ENCODE results near the gene ERBB4. TPM values are rescaled to one million over a fixed set of nuclear protein-coding genes. Genes with fewer than 3 reads are reported as not detected.

ERBB4 gene
- total RNA-seq, 2 experiments from 2014 or later, result not detected

DNA sequence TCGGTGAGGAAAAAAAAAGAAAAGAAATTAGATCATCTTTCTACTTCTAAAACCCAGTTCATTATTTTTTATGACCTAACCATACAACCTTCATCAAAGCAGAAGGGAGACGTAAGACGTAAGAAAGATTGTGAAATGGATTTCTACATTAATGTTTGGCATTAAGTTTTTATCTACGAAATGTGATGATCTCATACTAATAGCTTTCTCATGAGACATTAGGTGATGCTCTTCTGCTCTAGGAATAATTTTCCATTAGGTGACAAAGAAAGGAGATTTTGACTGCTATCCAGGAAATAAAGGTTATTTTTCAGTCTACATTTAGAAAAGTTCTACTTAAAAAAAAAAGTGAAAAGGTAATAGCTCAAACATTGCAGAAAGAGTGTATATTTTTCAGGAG is 748.6 kb downstream of the ERBB4 start:
- CTCF ChIA-PET (ENCODE audit: unreplicated experiment), result no interaction called here
- Histone ChIP-seq H3K36me3 (ENCODE audit: insufficient read depth, low read length) (no peaks in the 10 kb centered on the region), H3K79me2 (ENCODE audit: insufficient read depth, low read depth, low read length) (no peaks in the 10 kb centered on the region), H3K27ac (ENCODE audit: low read depth, low read length, poor library complexity, severe bottlenecking) (no peak overlapping the region), H3K9me3 (ENCODE audit: low read length) (no peaks in the 10 kb centered on the region), H3K4me1 (ENCODE audit: insufficient read depth, low read length, poor library complexity, severe bottlenecking) (no peaks in the 10 kb centered on the region), H4K20me1 (ENCODE audit: insufficient read depth, low read length) (no peaks in the 10 kb centered on the region), H3K4me2 (ENCODE audit: low read length) (no peak overlapping the region), H3K9me2 (ENCODE audit: insufficient read depth, low read length) (no peaks in the 10 kb centered on the region), H3K4me3 (ENCODE audit: low read depth, low read length, poor library complexity, severe bottlenecking) (no peak overlapping the region), H2AFZ (ENCODE audit: low read length) (no peak overlapping the region)
- POLR2A ChIA-PET, result no interaction called here
- no TSS peak for BruUV-seq (replicated peaks)
- DNase-seq (ENCODE audit: low spot score), result no peak
- TF ChIP-seq, protein P1, sequence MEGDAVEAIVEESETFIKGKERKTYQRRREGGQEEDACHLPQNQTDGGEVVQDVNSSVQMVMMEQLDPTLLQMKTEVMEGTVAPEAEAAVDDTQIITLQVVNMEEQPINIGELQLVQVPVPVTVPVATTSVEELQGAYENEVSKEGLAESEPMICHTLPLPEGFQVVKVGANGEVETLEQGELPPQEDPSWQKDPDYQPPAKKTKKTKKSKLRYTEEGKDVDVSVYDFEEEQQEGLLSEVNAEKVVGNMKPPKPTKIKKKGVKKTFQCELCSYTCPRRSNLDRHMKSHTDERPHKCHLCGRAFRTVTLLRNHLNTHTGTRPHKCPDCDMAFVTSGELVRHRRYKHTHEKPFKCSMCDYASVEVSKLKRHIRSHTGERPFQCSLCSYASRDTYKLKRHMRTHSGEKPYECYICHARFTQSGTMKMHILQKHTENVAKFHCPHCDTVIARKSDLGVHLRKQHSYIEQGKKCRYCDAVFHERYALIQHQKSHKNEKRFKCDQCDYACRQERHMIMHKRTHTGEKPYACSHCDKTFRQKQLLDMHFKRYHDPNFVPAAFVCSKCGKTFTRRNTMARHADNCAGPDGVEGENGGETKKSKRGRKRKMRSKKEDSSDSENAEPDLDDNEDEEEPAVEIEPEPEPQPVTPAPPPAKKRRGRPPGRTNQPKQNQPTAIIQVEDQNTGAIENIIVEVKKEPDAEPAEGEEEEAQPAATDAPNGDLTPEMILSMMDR (conservative IDR thresholded peaks at IDR 0.05; ENCODE audit: low read length), result no peak
- TF ChIP-seq EZH2phosphoT487 (IDR thresholded peaks at IDR 0.05; ENCODE audit: borderline replicate concordance, low read depth, low read length), result no peak
- intact Hi-C loops (cut with micrococcal nuclease; ENCODE audit: unreplicated experiment), result no loop called here

DNA sequence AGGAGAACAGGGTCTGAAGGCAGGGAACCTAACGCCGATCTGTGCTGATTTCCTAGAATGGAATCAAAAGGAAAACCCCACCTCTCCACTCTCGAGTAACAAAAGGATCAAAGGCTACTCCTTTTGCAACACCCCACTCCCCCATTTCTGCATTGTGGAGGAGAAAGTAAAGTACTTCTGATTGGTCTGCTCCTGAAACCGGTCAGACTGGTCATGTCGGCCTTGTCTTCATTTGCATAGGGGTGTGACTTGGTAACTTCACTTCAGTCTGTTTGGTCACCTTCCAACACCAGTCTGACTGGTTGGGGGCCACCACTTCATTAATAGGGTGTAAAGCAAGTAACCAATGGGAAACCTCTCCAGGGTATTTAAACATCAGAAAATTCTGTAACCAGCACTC is 771.9 kb downstream of the ERBB4 start:
- no peaks in the 10 kb centered on the region for H4K20me1 ChIP-seq (ENCODE audit: insufficient read depth, low read length)
- H3K9me2 ChIP-seq (ENCODE audit: insufficient read depth, low read length), result no peaks in the 10 kb centered on the region
- H3K36me3 ChIP-seq (ENCODE audit: insufficient read depth, low read length), result no peaks in the 10 kb centered on the region
- no peaks in the 10 kb centered on the region for H3K9me3 ChIP-seq (ENCODE audit: low read length)
- H3K4me3 ChIP-seq (ENCODE audit: low read depth, low read length, poor library complexity, severe bottlenecking), result no peak overlapping the region
- no peak overlapping the region for H3K4me2 ChIP-seq (ENCODE audit: low read length)
- H3K27ac ChIP-seq (ENCODE audit: low read depth, low read length, poor library complexity, severe bottlenecking), result no peak overlapping the region
- intact Hi-C loops (cut with micrococcal nuclease; ENCODE audit: unreplicated experiment), result no loop called here
- TF ChIP-seq, protein P1 (conservative IDR thresholded peaks at IDR 0.05; ENCODE audit: low read length), result no peak
- no peak for TF ChIP-seq EZH2phosphoT487 (IDR thresholded peaks at IDR 0.05; ENCODE audit: borderline replicate concordance, low read depth, low read length)
- DNase-seq (ENCODE audit: low spot score), result no peak
- H3K4me1 ChIP-seq (ENCODE audit: insufficient read depth, low read length, poor library complexity, severe bottlenecking), result no peaks in the 10 kb centered on the region
- POLR2A ChIA-PET, result interaction anchor here (0.7 kb wide), 1 partner anchor 9 kb away, joined by 3 read pairs; no protein-coding TSS in a partner anchor
- CTCF ChIA-PET (ENCODE audit: unreplicated experiment), result no interaction called here
- no peak overlapping the region for H2AFZ ChIP-seq (ENCODE audit: low read length)
- no TSS peak for BruUV-seq (replicated peaks)
- no peaks in the 10 kb centered on the region for H3K79me2 ChIP-seq (ENCODE audit: insufficient read depth, low read depth, low read length)

DNA sequence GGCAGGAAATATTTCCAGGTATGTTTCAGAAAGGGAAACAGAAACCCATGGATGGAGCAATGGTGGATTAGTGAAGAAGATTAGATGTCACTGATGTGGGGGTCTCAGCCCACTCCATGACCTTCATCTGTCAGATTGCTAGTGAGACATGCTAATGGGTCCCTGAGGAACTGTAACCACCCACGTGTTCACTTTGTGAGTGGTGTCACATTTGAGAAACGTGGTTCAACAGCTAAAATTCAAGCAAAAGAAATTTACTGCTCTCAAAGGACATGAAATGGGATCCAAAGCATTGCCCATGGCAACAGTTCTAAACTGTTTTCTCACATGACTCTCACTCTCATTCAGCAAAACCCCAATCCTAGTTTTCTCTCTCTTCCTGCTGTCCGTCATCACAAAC is 776.1 kb downstream of the ERBB4 start:
- no peak for TF ChIP-seq EZH2phosphoT487 (IDR thresholded peaks at IDR 0.05; ENCODE audit: borderline replicate concordance, low read depth, low read length)
- TF ChIP-seq, protein P1 (conservative IDR thresholded peaks at IDR 0.05; ENCODE audit: low read length), result no peak
- H3K4me1 ChIP-seq (ENCODE audit: insufficient read depth, low read length, poor library complexity, severe bottlenecking), result no peaks in the 10 kb centered on the region
- DNase-seq (ENCODE audit: low spot score), result no peak
- intact Hi-C loops (cut with micrococcal nuclease; ENCODE audit: unreplicated experiment), result no loop called here
- no peaks in the 10 kb centered on the region for H3K79me2 ChIP-seq (ENCODE audit: insufficient read depth, low read depth, low read length)
- H3K9me2 ChIP-seq (ENCODE audit: insufficient read depth, low read length), result no peaks in the 10 kb centered on the region
- ChIA-PET CTCF (ENCODE audit: unreplicated experiment) (no interaction called here), POLR2A (no interaction called here)
- BruUV-seq (replicated peaks), result no TSS peak
- H3K36me3 ChIP-seq (ENCODE audit: insufficient read depth, low read length), result no peaks in the 10 kb centered on the region
- H2AFZ ChIP-seq (ENCODE audit: low read length), result no peak overlapping the region
- H4K20me1 ChIP-seq (ENCODE audit: insufficient read depth, low read length), result no peaks in the 10 kb centered on the region
- H3K4me3 ChIP-seq (ENCODE audit: low read depth, low read length, poor library complexity, severe bottlenecking), result no peak overlapping the region
- H3K27ac ChIP-seq (ENCODE audit: low read depth, low read length, poor library complexity, severe bottlenecking), result no peak overlapping the region
- H3K9me3 ChIP-seq (ENCODE audit: low read length), result no peaks in the 10 kb centered on the region
- H3K4me2 ChIP-seq (ENCODE audit: low read length), result no peak overlapping the region
